ENCODE data around the gene RUFY3. TPM values are rescaled to one million over a fixed set of nuclear protein-coding genes. Genes with fewer than 3 reads are reported as not detected.
"Not testable (repeated sequence)": the region's sequence is repeated elsewhere in the genome, so short reads cannot be mapped to it uniquely, and the experiment has no call there.

The RUFY3 gene
- 7.9 and 10.6 TPM in 2 replicates for total RNA-seq (2014; rRNA removed; shearing (Covaris generic))
- polyA plus RNA-seq (2015; cell fraction: cytosol; rRNA removed), result 3.1 and 4.0 TPM in 2 replicates
- 26.9 and 35.7 TPM in 2 replicates for polyA plus RNA-seq (2015; cell fraction: nucleus; rRNA removed)

- DNase-seq (ENCODE audit: low read depth), result peak; percentile 81
Observed at GRCh38 chr4:70721747-70722146, at the start of gene RUFY3. Gene RUFY3, plus strand, starts transcription at chr4:70721964. Its CDS starts 610 bp downstream, at chr4:70722574.

GRCh38 chr4:70674191-70674590, 47.6 kb upstream of the RUFY3 start:
- no peak for DNase-seq (ENCODE audit: low read depth)

DNA sequence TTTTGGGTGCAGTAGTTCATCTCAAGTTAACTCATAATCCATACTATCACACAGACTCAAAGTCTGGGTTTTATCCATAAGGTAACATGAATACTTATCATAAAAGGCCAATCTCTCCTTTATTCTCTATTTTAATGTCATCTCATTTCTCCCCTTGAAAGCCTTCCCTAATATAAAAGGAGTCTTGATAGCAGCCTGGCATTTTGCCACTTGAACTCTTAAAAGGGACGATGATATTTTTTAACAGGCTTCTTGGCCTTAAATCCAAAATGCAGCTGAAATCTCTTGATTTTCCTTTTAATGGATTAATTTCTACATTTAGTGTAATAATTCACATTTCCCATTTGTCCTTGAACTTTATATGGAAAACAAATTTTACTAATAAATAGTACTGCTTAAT, 47.0 kb upstream of the RUFY3 start:
- no peak for DNase-seq (ENCODE audit: low read depth)

DNA sequence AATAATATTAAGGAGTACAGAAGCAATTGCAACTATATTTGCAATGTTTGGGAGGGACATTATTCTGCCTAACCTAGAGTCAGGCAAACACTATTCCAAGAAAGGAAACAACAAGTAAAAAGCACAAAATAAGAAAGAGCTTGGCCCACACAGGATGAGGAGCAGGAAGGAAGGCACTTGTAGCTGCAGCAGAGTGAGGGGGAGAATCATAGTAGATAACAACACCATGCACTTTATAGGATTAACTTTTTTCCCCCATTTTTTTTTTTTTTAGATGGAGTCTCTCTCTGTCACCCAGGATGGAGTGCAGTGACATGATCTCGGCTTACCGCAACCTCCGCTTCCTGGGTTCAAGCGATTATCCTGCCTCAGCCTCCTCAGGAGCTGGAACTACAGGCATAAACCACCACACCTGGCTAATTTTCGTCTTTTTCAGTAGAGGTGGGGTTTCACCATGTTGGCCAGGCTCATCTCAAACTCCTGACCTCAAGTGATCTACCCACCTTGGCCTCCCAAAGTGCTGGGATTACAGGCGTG, 45.1 kb upstream of the RUFY3 start:
- no peak for DNase-seq (ENCODE audit: low read depth)

- DNase-seq (ENCODE audit: low read depth), result no peak
Observed at GRCh38 chr4:70678383-70678999, 43.3 kb upstream of the RUFY3 start.

DNA sequence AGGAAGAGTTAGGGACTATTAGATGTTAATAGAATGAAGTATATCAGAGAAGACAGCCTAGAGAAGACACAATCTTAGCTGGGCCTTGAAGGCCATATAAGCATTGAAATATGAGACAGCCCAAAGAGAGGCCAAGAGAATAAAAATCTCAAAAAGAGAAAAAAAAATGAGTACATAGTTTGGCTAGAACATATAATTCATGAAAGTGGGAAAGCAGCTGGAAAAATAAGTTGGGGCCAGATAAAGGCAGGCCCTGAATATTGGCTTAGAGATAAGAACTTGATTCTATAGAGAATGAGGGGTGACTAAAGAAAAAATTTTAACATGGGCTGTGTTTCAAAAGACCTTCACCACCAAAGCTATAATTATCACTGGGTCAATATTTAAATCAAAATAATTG, 40.8 kb upstream of the RUFY3 start:
- DNase-seq (ENCODE audit: low read depth), result no peak

GRCh38 chr4:70681704-70682103, 40.1 kb upstream of the RUFY3 start:
- no peak for DNase-seq (ENCODE audit: low read depth)

- not testable (repeated sequence) for DNase-seq (ENCODE audit: low read depth)
Observed at GRCh38 chr4:70682142-70682541, 39.6 kb upstream of the RUFY3 start.

DNA sequence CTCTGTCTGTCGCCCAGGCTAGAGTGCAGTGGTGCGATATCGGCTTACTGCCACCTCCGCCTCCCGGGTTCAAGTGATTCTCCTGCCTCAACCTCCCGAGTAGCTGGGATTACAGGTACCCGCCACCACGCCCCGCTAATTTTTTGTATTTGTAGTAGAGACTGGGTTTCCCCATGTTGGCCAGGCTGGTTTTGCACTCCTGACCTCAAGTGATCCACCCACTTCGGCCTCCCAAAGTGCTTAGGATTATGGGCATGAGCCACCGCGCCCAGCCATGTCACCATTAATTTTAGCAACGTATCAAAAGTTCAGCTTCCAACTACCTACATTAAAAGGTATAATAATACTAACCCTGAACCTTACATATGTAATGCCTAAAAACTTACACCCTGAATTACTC, 34.4 kb upstream of the RUFY3 start:
- DNase-seq (ENCODE audit: low read depth), result no peak

DNA sequence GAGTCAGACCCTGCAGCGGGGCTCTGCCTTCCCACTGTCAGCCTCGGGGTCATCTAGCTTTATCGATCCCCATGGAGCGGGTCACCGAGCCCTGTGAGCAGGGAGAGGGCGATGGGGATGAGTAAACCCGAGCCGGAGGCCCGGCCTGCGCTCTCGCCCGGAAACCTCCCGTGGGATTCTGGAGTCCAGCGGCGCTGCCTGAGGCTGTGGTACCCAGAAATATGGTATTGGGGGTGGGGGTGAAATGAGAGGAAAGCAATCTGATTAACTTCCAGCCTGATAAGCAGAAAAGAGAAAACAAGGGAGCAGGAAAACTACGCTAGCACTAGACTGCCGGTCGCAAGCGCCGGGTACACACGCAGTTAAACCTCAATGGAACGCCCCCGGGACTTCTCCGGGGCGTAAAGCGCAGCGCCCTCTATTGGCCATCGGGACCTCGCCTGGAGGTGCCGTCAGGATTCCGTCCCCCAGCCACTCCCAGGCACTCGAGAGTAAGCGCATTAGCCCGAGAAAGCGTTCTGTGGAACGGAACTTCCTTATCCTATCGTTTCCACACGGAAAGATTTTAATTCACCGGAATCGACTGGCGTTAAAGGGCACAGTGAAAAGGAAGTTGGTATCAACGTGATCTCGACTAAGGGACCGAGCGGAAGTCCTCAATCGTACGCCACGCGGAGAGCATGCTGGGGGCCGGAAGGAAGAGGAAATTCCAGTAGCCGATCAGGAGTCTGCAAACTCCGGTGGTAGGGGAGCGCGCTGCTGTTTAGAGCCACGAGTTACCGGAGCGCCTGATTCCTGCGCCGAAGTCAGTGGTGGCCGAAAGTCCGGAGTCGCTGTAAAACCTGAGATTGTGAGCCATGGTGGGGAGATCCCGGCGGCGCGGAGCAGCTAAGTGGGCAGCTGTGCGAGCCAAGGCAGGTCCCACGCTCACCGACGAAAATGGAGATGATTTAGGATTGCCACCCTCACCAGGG, 33.7 kb upstream of the RUFY3 start, which contains the start of gene UTP3:
TSS of gene UTP3 (plus strand) at position 712 of the 974 bp plus-strand sequence. CDS start at position 858, 146 bp downstream.
- DNase-seq (ENCODE audit: low read depth), result peak; percentile 99

DNA sequence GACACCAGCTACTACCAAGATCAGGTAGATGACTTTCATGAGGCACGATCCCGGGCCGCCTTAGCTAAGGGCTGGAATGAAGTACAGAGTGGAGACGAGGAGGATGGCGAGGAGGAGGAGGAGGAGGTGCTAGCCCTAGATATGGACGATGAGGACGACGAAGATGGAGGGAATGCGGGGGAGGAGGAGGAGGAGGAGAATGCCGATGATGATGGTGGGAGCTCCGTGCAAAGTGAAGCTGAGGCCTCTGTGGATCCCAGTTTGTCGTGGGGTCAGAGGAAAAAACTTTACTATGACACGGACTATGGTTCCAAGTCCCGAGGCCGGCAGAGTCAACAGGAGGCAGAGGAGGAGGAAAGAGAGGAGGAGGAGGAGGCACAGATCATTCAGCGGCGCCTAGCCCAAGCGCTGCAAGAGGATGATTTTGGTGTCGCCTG, 33.0 kb upstream of the RUFY3 start:
- DNase-seq (ENCODE audit: low read depth), result peak; percentile 10

DNA sequence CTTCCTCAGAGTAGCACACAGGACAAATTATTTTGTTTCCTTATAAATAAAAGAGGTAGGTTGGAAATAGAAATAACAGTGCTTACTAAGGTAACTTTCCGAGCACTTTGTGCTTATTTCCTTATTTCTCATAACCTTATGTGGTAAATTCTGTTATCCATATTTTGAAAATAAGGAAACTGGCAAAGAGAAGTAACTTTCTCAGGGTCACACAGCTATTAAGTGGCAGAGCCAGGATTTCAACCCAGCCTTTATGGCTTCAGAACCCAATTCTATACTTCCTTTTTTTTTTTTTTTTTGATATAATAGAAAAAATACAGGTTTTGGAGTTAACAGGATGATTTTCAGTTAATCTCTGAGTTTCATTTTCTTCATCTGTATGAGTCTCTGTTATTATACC, 30.1 kb upstream of the RUFY3 start:
- no peak for DNase-seq (ENCODE audit: low read depth)

GRCh38 chr4:70694633-70695032, 27.1 kb upstream of the RUFY3 start:
- not testable (repeated sequence) for DNase-seq (ENCODE audit: low read depth)

DNA sequence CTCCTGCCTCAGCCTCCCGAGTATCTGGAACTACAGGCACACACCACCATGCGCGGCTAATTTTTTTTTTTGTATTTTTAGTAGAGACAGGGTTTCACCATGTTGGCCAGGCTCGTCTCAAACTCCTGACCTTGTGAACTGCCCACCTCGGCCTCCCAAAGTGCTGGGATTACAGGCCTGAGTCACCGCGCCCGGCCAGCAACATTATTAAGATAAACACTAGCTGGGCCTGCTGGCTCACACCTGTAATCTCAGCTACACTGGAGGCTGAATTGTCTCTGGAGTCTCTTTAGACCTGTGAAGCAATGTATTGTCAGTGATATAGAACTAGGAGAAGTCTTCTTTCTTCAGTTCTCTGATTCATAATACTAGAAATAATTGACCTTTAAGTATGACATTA, 23.3 kb upstream of the RUFY3 start:
- DNase-seq (ENCODE audit: low read depth), result not testable (repeated sequence)

- no peak for DNase-seq (ENCODE audit: low read depth)
Observed at GRCh38 chr4:70700712-70701111, 21.1 kb upstream of the RUFY3 start.

GRCh38 chr4:70701271-70701670, 20.5 kb upstream of the RUFY3 start:
- no peak for DNase-seq (ENCODE audit: low read depth)

DNA sequence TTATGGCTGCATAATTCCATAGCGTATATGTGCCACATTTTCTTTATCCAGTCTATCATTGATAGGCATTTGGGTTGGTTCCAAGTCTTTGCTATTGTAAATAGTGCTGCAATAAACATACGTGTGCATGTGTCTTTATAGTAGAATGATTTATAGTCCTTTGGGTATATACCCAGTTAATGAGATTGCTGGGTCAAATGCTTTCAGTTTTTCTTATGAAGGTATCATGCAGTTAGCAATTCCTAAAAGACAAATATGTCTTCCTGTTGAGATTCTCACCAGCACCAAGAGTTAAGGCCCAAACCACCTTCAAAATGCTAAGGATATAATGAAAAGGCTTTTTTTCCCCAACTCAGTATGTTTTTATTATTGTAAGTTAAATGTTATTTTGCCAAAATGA, 19.2 kb upstream of the RUFY3 start:
- not testable (repeated sequence) for DNase-seq (ENCODE audit: low read depth)

DNA sequence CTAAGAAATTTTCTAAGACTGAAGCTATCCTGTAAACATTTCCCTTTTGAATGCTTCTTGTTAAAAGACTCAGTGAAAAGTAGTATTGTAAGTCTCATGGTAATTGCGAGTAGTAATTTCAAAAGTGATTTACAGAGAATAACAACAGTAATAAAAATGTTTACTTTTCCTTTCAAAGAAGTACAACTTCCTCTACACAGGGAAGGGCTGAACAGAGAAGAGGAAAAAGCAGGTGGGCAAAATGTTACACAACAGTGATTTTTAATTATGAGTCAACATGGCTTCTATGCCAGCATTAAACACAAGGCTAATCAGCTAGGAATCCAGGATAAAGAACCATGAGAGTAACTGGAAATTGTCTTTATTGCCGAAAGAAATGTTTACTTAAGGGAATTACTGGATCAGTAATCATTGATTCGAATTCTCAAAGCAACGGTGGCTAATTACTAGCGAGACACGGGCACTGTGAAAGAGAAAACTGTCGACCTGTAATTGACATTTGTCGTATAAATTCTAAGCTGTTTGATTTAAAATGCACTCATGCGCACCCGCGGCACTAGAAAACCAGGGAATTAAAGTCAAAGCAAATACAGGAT, 18.0 kb upstream of the RUFY3 start:
- peak; percentile 29 for DNase-seq (ENCODE audit: low read depth)

GRCh38 chr4:70704215-70704930, 17.4 kb upstream of the RUFY3 start:
- DNase-seq (ENCODE audit: low read depth), result peak; percentile 52

DNA sequence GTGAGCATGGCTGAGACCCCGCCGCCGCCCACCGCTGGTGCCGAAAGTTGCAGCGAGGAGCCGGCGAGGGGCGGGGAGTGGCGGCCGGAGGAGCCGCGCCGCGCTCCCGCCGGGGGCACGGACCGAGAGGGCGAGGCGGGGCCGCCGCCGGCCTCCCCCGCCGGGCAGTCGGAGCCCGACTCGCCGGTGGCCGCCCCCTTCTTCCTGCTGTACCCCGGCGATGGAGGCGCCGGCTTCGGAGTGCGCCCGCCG, 16.9 kb upstream of the RUFY3 start:
- no peak for DNase-seq (ENCODE audit: low read depth)

Data from HT1080 (cell line).